ENCODE results near the gene ZBTB47.

Gene ZBTB47

DNA sequence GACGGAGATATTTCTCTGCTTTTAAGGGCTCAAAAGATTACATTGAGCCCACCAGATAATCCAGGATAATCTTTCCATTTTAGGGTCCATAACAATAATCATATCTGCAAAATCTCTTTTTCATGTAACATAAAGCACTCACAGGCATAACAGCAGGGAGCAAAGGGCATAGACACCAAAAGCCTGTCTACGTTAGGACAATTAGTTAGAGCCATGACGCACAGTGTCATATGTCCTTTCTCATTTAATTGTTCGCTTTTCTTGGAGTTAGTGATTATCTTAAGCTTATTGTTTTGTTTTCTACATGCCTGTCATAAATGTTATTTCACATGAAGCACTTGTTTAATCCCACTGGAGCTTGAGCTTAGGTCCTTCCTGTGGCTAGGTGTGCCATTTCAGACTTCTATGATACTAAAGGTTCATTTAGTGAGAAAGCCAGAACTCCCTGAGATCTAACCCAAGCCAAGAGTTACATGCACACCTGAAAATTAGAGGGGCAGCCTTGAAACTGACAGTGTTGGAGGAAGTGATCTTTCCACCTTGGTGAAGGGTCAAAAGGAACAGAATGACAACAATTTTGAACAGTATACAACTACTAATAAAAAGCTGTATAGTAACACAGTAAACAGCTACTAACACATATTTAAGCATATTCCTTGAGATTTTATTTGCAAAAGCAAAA lies 60.8 kb downstream of the ZBTB47 start:
- Mint-ChIP-seq H3K4me1 (ENCODE audit: low read depth) (no peaks in the 10 kb centered on the region), H3K36me3 (no peaks in the 10 kb centered on the region), H3K4me3 (no peak overlapping the region), H3K27me3 (no peaks in the 10 kb centered on the region), H3K9me3 (ENCODE audit: low read depth) (no peaks in the 10 kb centered on the region), H3K27ac (no peak overlapping the region)

Data from activated naive CD8-positive, alpha-beta T cell (primary cell).